B cell (primary cell): ENCODE results near the gene PRKAG2. TPM values are rescaled to one million over a fixed set of nuclear protein-coding genes. Genes with fewer than 3 reads are reported as not detected.

ENCODE experiments used
- ATAC-seq: fragments of 200-7000 bp; cut with Tn5 transposase; one replicate; pipeline ENCODE4 v1.10.0; 2021; ENCODE audit warnings: low read depth, mild to moderate bottlenecking, moderate number of reproducible peaks, moderate library complexity
- CTCF ChIA-PET: fragments of 350-600 bp; sonication (Branson Sonifier 250); formaldehyde crosslinking; loops from one replicate; lab custom pipeline; 2021; ENCODE audit warnings: antibody characterized with exemption, inconsistent platforms; lab: Charles Lee
- POLR2A ChIA-PET: fragments of 350-600 bp; sonication (Branson Sonifier 250); formaldehyde crosslinking; loops from one replicate; lab custom pipeline; 2021; ENCODE audit warnings: antibody characterized with exemption; lab: Charles Lee
- DNase-seq: peaks from one replicate; pipeline ENCODE4 v3.0.0; 2013
- H2AFZ ChIP-seq: 2 replicates; pipeline ENCODE4 v1.6.1; 2012; ENCODE audit warnings: mild to moderate bottlenecking, low read depth, low read length; ENCODE audit not compliant: insufficient read depth, poor library complexity, severe bottlenecking
- H3K27ac ChIP-seq, 2 donors: 1 replicate in 1 of 2; 2 replicates in 1 of 2; pipeline ENCODE4 v1.5.1; 2012 to 2013; ENCODE audit warnings: low read length in 2 of 2, mild to moderate bottlenecking in 2 of 2, moderate library complexity in 1 of 2
- H3K27me3 ChIP-seq, 4 experiments: fragments of 200-600 bp in 1 of 4; sonication (generic) in 1 of 4; replicated peaks in 1 of 4; 1 replicate in 2 of 4; 2 replicates in 2 of 4; pipeline versions ENCODE4 v1.6.1 to v1.7.0; 2013 to 2016; ENCODE audit warnings: low read length in 3 of 4, mild to moderate bottlenecking in 2 of 4, mixed read lengths in 1 of 4, moderate library complexity in 1 of 4; ENCODE audit not compliant: insufficient read depth in 4 of 4, control insufficient read depth in 3 of 4; ENCODE audit errors: control extremely low read depth in 1 of 4
- H3K36me3 ChIP-seq, 2 experiments: replicated peaks in 1 of 2; 1 replicate in 1 of 2; 2 replicates in 1 of 2; pipeline versions ENCODE4 v1.6.1 to v1.7.1; 2013; ENCODE audit warnings: low read length in 1 of 2; ENCODE audit not compliant: insufficient read depth in 2 of 2, control insufficient read depth in 1 of 2; ENCODE audit errors: control extremely low read depth in 1 of 2, extremely low read depth in 1 of 2
- H3K4me1 ChIP-seq, 2 donors: fragments of 200-600 bp in 1 of 2; sonication (generic) in 1 of 2; 1 replicate in 1 of 2; 2 replicates in 1 of 2; pipeline versions ENCODE4 v1.5.1 to v1.6.1; 2013 to 2017; ENCODE audit warnings: low read length in 2 of 2; ENCODE audit not compliant: control insufficient read depth in 2 of 2, insufficient read depth in 2 of 2
- H3K4me2 ChIP-seq: replicated peaks from 2 replicates; pipeline ENCODE3; 2012; ENCODE audit warnings: mild to moderate bottlenecking, low read depth, low read length; ENCODE audit not compliant: poor library complexity, severe bottlenecking
- H3K4me3 ChIP-seq, 5 experiments: fragments of 200-600 bp in 1 of 5; sonication (generic) in 1 of 5; 1 replicate in 3 of 5; 2 replicates in 2 of 5; pipeline versions ENCODE4 v1.5.1 to v1.7.0; 2011 to 2016; ENCODE audit warnings: low read length in 4 of 5, mild to moderate bottlenecking in 4 of 5, low read depth in 2 of 5, control low read depth in 1 of 5, moderate library complexity in 1 of 5; ENCODE audit not compliant: insufficient read depth in 1 of 5; ENCODE audit errors: control extremely low read depth in 1 of 5, extremely low read depth in 1 of 5
- H3K79me2 ChIP-seq: fragments of 200-600 bp; sonication (generic); one replicate; pipeline ENCODE4 v1.6.0; 2016; ENCODE audit warnings: low read length; ENCODE audit not compliant: control insufficient read depth, insufficient read depth
- H3K9ac ChIP-seq: fragments of 200-600 bp; sonication (generic); 2 replicates; pipeline ENCODE4 v1.6.1; 2017; ENCODE audit warnings: mild to moderate bottlenecking, low read length, moderate library complexity
- H3K9me3 ChIP-seq, 3 donors: one replicate each; pipeline versions ENCODE4 v1.6.1 to v1.7.1; 2013; ENCODE audit warnings: low read length in 2 of 3; ENCODE audit not compliant: control insufficient read depth in 2 of 3, insufficient read depth in 1 of 3; ENCODE audit errors: control extremely low read depth in 1 of 3
- H4K20me1 ChIP-seq: 2 replicates; pipeline ENCODE4 v1.6.0; 2012; ENCODE audit warnings: mild to moderate bottlenecking, low read length; ENCODE audit not compliant: insufficient read depth, control insufficient read depth, poor library complexity, severe bottlenecking
- H3K27ac Mint-ChIP-seq: one replicate; pipeline ENCODE4 v1.8.0; 2021; ENCODE audit warnings: mixed read lengths
- H3K27me3 Mint-ChIP-seq: one replicate; pipeline ENCODE4 v1.8.0; 2021; ENCODE audit warnings: mixed read lengths
- H3K4me1 Mint-ChIP-seq: one replicate; pipeline ENCODE4 v1.8.0; 2021; ENCODE audit warnings: mixed read lengths
- H3K4me3 Mint-ChIP-seq: one replicate; pipeline ENCODE4 v1.8.0; 2021; ENCODE audit warnings: mixed read lengths
- H3K9me3 Mint-ChIP-seq: one replicate; pipeline ENCODE4 v1.8.0; 2022; ENCODE audit warnings: mixed read lengths; ENCODE audit not compliant: insufficient read depth
- EZH2 ChIP-seq: IDR thresholded peaks from 2 replicates; pipeline ENCODE4 v1.6.1; 2012; ENCODE audit warnings: borderline replicate concordance, low read depth, mild to moderate bottlenecking, moderate library complexity, low read length; ENCODE audit not compliant: insufficient read depth, poor library complexity, severe bottlenecking
- WGBS: methylation state at CpG from one replicate; pipeline ENCODE4 v1.1.5; 2013; ENCODE audit warnings: missing lambda C conversion rate; ENCODE audit not compliant: insufficient coverage; 5-methylcytosine and 5-hydroxymethylcytosine counted together
- intact Hi-C: fragments of 100-400 bp; cut with micrococcal nuclease; formaldehyde crosslinking; loops from one replicate; pipeline ENCODE4 v1.10.0; 2022
- polyA plus RNA-seq: library from polyadenylated mRNA; depleted of rRNA; stranded (reverse); fragments of >200 nt; gene quantifications from 2 replicates; pipeline ENCODE4 v1.2.3, GENCODE V29; 2012
- total RNA-seq, 2 donors: library from RNA; stranded (reverse); fragments of 120-200 nt in 1 of 2; gene quantifications; 1 replicate in 1 of 2; 2 replicates in 1 of 2; pipeline versions ENCODE4 v1.2.3 to v1.2.4, GENCODE V29; 2013 to 2022
- TF ChIP-seq, protein P1 (sequence below): fragments of 200-600 bp; IDR thresholded peaks from one replicate; pipeline ENCODE4 v1.8.0; 2022; ENCODE audit warnings: antibody characterized with exemption, mild to moderate bottlenecking

PRKAG2 gene
- total and polyA plus RNA-seq, 2 donors (not counting 1 experiment from before 2014, with no cell fraction given): 22.1 to 56.3 TPM

DNA sequence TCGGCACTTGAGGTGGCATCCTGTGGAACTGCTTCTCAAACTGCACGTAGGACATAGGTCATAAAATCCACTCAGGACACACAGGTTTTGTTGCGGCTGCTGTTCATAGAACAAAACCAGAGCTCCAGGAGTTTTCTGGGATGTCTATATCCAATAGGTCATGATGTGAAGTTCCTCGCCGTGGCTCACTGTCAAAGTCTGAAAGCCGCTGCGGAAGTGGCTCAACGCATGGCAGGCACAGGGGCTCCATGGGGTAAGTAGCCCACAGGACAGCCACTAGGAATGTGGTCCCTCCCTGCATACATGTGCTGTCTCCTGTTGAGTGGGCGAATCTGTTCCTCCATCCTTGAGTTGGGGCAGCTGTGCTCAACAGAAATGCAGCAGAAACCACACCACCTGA is 72.2 kb downstream of the PRKAG2 start:
- WGBS: 97% methylated on average over 9 of the region's 9 CpGs
- no peak for DNase-seq
- intact Hi-C loops: no loop called here
- H3K4me1 Mint-ChIP-seq: peaks cover 17% of the 10 kb centered on the region
- H3K36me3 ChIP-seq: no peaks in the 10 kb centered on the region
- no peak for ATAC-seq
- no peaks in the 10 kb centered on the region for H3K9me3 Mint-ChIP-seq
- H3K79me2 ChIP-seq: peaks cover 3% of the 10 kb centered on the region
- no peak overlapping the region for H3K4me3 Mint-ChIP-seq
- no peaks in the 10 kb centered on the region for H3K9me3 ChIP-seq
- no peak overlapping the region for H2AFZ ChIP-seq
- H4K20me1 ChIP-seq: peaks cover 57% of the 10 kb centered on the region
- ChIA-PET POLR2A (no interaction called here), CTCF (interaction anchor here (1.6 kb wide), 1 partner anchor 21 kb away, joined by 6 read pairs; no protein-coding TSS in a partner anchor)
- no peaks in the 10 kb centered on the region for H3K27me3 ChIP-seq
- H3K27me3 Mint-ChIP-seq: no peaks in the 10 kb centered on the region
- no peaks in the 10 kb centered on the region for H3K4me1 ChIP-seq
- TF ChIP-seq EZH2: no peak
- TF ChIP-seq, protein P1, sequence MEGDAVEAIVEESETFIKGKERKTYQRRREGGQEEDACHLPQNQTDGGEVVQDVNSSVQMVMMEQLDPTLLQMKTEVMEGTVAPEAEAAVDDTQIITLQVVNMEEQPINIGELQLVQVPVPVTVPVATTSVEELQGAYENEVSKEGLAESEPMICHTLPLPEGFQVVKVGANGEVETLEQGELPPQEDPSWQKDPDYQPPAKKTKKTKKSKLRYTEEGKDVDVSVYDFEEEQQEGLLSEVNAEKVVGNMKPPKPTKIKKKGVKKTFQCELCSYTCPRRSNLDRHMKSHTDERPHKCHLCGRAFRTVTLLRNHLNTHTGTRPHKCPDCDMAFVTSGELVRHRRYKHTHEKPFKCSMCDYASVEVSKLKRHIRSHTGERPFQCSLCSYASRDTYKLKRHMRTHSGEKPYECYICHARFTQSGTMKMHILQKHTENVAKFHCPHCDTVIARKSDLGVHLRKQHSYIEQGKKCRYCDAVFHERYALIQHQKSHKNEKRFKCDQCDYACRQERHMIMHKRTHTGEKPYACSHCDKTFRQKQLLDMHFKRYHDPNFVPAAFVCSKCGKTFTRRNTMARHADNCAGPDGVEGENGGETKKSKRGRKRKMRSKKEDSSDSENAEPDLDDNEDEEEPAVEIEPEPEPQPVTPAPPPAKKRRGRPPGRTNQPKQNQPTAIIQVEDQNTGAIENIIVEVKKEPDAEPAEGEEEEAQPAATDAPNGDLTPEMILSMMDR: no peak
- H3K4me3 ChIP-seq: no peak overlapping the region
- no peak overlapping the region for H3K9ac ChIP-seq
- no peak overlapping the region for H3K27ac ChIP-seq
- no peak overlapping the region for H3K27ac Mint-ChIP-seq
- no peak overlapping the region for H3K4me2 ChIP-seq

DNA sequence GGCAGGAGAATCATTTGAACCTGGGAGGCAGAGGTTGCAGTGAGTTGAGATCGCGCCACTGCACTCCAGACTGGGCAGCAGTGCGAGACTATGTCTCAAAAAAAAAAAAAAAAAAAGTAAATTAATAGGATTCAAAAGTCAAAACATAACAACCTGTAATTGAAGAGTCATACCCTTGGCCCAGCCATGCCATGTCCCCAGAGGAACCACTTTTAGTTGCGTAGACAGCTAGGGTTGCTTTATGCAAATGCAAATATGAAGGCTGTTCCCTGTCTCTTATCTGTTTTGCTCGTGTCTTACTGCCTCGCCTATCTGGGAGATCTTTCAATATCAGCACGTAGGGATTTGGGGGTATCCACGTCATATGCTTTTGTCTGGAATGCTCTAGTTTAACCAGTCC is 73.1 kb downstream of the PRKAG2 start:
- Mint-ChIP-seq H3K4me3 (no peak overlapping the region), H3K9me3 (no peaks in the 10 kb centered on the region), H3K4me1 (peaks cover 17% of the 10 kb centered on the region), H3K27ac (no peak overlapping the region), H3K27me3 (no peaks in the 10 kb centered on the region)
- no peaks in the 10 kb centered on the region for H3K9me3 ChIP-seq
- H3K27me3 ChIP-seq: no peaks in the 10 kb centered on the region
- WGBS: 85% methylated on average over 4 of the region's 8 CpGs
- ChIA-PET CTCF (interaction anchor here (1.1 kb wide), 1 partner anchor 20 kb away, joined by 4 read pairs; no protein-coding TSS in a partner anchor), POLR2A (no interaction called here)
- peaks cover 49% of the 10 kb centered on the region for H4K20me1 ChIP-seq
- no peak for TF ChIP-seq EZH2
- TF ChIP-seq, protein P1: no peak
- no peak overlapping the region for H2AFZ ChIP-seq
- no peak overlapping the region for H3K4me3 ChIP-seq
- H3K36me3 ChIP-seq: no peaks in the 10 kb centered on the region
- H3K9ac ChIP-seq: no peak overlapping the region
- intact Hi-C loops: no loop called here
- H3K27ac ChIP-seq: no peak overlapping the region
- no peak overlapping the region for H3K4me2 ChIP-seq
- peaks cover 8% of the 10 kb centered on the region for H3K79me2 ChIP-seq
- no peaks in the 10 kb centered on the region for H3K4me1 ChIP-seq
- DNase-seq: no peak
- no peak for ATAC-seq
